OCI-LY1 (cell line): ENCODE data around the gene IQGAP2.

Experiments
- CTCF ChIP-seq: fragments of 200-600 bp; sonication (generic), shearing (Covaris generic); IDR thresholded peaks from 2 replicates; pipeline ENCODE4 v1.5.1; 2017; ENCODE audit warnings: mild to moderate bottlenecking, antibody characterized with exemption, low read length, moderate library complexity, mixed read lengths
- EZH2 ChIP-seq: fragments of 200-600 bp; sonication (generic), shearing (Covaris generic); IDR thresholded peaks from 2 replicates; pipeline ENCODE4 v1.8.0; 2017; ENCODE audit warnings: borderline replicate concordance, mixed run types, mild to moderate bottlenecking, antibody characterized with exemption, low read length, moderate library complexity, mixed read lengths

DNA sequence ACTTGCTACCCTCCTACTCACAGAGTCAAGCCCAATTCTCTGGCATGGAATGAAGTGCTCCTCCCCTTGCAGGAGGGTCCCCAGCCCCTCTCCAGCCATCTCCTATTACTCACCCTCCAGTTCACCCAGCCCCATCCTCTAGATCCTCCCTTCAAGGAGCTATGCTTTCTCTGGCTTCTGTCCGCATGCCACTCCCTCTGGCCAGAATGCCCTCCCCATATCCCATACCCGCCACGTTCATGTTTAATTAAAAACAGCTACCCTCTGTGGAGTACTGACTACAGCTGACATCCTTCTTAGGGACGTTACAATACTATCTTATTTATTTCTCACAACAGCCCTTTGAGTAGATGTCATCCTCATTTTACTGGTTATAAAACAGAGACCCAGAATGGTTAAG, 315.8 kb downstream of the IQGAP2 start:
- TF ChIP-seq CTCF (no peak), EZH2 (no peak)
